GM23338 (cell line): ENCODE results near the gene C6orf120.

Experiments
- CREB1 ChIP-seq: fragments of 250-450 bp; sonication (Bioruptor Pico); IDR thresholded peaks from 2 replicates; pipeline ENCODE4 v1.5.0; 2020; ENCODE audit warnings: low read depth, mild to moderate bottlenecking, moderate library complexity
- CTCF ChIP-seq, 2 experiments: fragments of 200-600 bp in 1 of 2; sonication (generic) in 1 of 2; conservative IDR thresholded peaks; 2 replicates each; pipeline versions ENCODE4 v1.5.1 to v1.6.1; 2016 to 2017; ENCODE audit warnings: antibody characterized with exemption in 2 of 2, low read depth in 2 of 2, mild to moderate bottlenecking in 2 of 2, moderate library complexity in 1 of 2
- EZH2phosphoT487 ChIP-seq: fragments of 200-600 bp; sonication (generic); IDR thresholded peaks from one replicate; pipeline ENCODE4 v1.8.1; 2018; ENCODE audit warnings: antibody characterized with exemption; ENCODE audit not compliant: unreplicated experiment
- POLR2AphosphoS5 ChIP-seq: IDR thresholded peaks from 2 replicates; pipeline ENCODE4 v1.6.1; 2016; ENCODE audit warnings: antibody characterized with exemption, low read depth

- no peak for TF ChIP-seq CTCF (conservative IDR thresholded peaks at IDR 0.05; ENCODE audit: low read depth in 2 of 2)
- no peak for TF ChIP-seq POLR2AphosphoS5
- no peak for TF ChIP-seq CREB1 (CRISPR knock-in tag)
- TF ChIP-seq EZH2phosphoT487 = no peak
Measured at GRCh38 chr6:169664227-169664626, 37.7 kb upstream of the C6orf120 start.
